ENCODE measurements around the gene FBXO28.
"Not testable (repeated sequence)": the region's sequence is repeated elsewhere in the genome, so short reads cannot be mapped to it uniquely, and the experiment has no call there.

FBXO28 gene

GRCh38 chr1:224183591-224184312 is 69.8 kb downstream of the FBXO28 start:
- DNase-seq (ENCODE audit: low read depth in 2 of 3, low spot score in 1 of 3): peak; percentile 24 to 60 (median 40)

- no peak for DNase-seq (ENCODE audit: low read depth in 2 of 3, low spot score in 1 of 3)
Observed at GRCh38 chr1:224185208-224185607, 71.3 kb downstream of the FBXO28 start.

GRCh38 chr1:224188286-224188685 is 74.4 kb downstream of the FBXO28 start:
- DNase-seq (ENCODE audit: low read depth in 2 of 3, low spot score in 1 of 3): no peak

GRCh38 chr1:224189561-224189960 is 75.7 kb downstream of the FBXO28 start:
- DNase-seq (ENCODE audit: low read depth in 2 of 3, low spot score in 1 of 3): no peak

- no peak for DNase-seq (ENCODE audit: low read depth in 2 of 3, low spot score in 1 of 3)
Observed at GRCh38 chr1:224192082-224192788, 78.3 kb downstream of the FBXO28 start.

- no peak for DNase-seq (ENCODE audit: low read depth in 2 of 3, low spot score in 1 of 3)
Observed at GRCh38 chr1:224193319-224193966, 79.5 kb downstream of the FBXO28 start.

GRCh38 chr1:224196813-224197600 is 83.1 kb downstream of the FBXO28 start:
- DNase-seq (ENCODE audit: low read depth in 2 of 3, low spot score in 1 of 3): no peak

- DNase-seq (ENCODE audit: low read depth in 2 of 3, low spot score in 1 of 3): no peak
Observed at GRCh38 chr1:224198572-224198971, 84.7 kb downstream of the FBXO28 start.

- DNase-seq (ENCODE audit: low read depth in 2 of 3, low spot score in 1 of 3): no peak
Observed at GRCh38 chr1:224199679-224200078, 85.8 kb downstream of the FBXO28 start.

- DNase-seq (ENCODE audit: low read depth in 2 of 3, low spot score in 1 of 3): no peak
Observed at GRCh38 chr1:224201383-224201782, 87.5 kb downstream of the FBXO28 start.

- DNase-seq (ENCODE audit: low read depth in 2 of 3, low spot score in 1 of 3): no peak
Observed at GRCh38 chr1:224201853-224202252, 87.9 kb downstream of the FBXO28 start.

- DNase-seq (ENCODE audit: low read depth in 2 of 3, low spot score in 1 of 3): no peak
Observed at GRCh38 chr1:224203243-224204016, 89.5 kb downstream of the FBXO28 start.

GRCh38 chr1:224205438-224205840 is 91.5 kb downstream of the FBXO28 start:
- DNase-seq (ENCODE audit: low read depth in 2 of 3, low spot score in 1 of 3): peak; percentile 8 to 20 (median 16)

GRCh38 chr1:224205931-224206538 is 92.1 kb downstream of the FBXO28 start:
- DNase-seq (ENCODE audit: low read depth in 2 of 3, low spot score in 1 of 3): not testable (repeated sequence)

GRCh38 chr1:224211206-224211962 is 97.5 kb downstream of the FBXO28 start:
- DNase-seq (ENCODE audit: low read depth in 2 of 3, low spot score in 1 of 3): no peak

Data from stimulated activated CD4-positive, alpha-beta T cell treated with anti-CD3 and anti-CD28 coated beads, Interleukin-12 subunit alpha, Interleukin-12 subunit beta, amount 100 ng/mL, for 48 hours (primary cell).